ENCODE data around the gene NAV3.

- TF ChIP-seq, protein P1, sequence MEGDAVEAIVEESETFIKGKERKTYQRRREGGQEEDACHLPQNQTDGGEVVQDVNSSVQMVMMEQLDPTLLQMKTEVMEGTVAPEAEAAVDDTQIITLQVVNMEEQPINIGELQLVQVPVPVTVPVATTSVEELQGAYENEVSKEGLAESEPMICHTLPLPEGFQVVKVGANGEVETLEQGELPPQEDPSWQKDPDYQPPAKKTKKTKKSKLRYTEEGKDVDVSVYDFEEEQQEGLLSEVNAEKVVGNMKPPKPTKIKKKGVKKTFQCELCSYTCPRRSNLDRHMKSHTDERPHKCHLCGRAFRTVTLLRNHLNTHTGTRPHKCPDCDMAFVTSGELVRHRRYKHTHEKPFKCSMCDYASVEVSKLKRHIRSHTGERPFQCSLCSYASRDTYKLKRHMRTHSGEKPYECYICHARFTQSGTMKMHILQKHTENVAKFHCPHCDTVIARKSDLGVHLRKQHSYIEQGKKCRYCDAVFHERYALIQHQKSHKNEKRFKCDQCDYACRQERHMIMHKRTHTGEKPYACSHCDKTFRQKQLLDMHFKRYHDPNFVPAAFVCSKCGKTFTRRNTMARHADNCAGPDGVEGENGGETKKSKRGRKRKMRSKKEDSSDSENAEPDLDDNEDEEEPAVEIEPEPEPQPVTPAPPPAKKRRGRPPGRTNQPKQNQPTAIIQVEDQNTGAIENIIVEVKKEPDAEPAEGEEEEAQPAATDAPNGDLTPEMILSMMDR (IDR thresholded peaks at IDR 0.05) = no peak
- TF ChIP-seq TCF7L2 (IDR thresholded peaks at IDR 0.05; ENCODE audit: low read depth, low read length) (no peak), POLR2AphosphoS5 (IDR thresholded peaks at IDR 0.05; ENCODE audit: low read depth, low read length) (no peak), SIN3A (IDR thresholded peaks at IDR 0.05; ENCODE audit: borderline replicate concordance, insufficient read depth, low read depth, low read length) (no peak)
These were observed 288.7 kb downstream of the NAV3 start for GRCh38 chr12:78119351-78119918.
